HG02970 (cell line): Measurements from ENCODE around the gene GPRIN2.
"Not testable (repeated sequence)": the region's sequence is repeated elsewhere in the genome, so short reads cannot be mapped to it uniquely, and the experiment has no call there.

Experiments used
- ATAC-seq: cut with Tn5 transposase; IDR thresholded peaks from one replicate; pipeline ENCODE4 v1.9.1; 2021; ENCODE audit warnings: mild to moderate bottlenecking, moderate library complexity, moderate number of reproducible peaks; ENCODE audit not compliant: unreplicated experiment, low FRiP score

The GPRIN2 gene

GRCh38 chr10:46538717-46539426, 17.6 kb downstream of the GPRIN2 start:
- ATAC-seq = no peak

GRCh38 chr10:46538155-46538554, 18.3 kb downstream of the GPRIN2 start:
- no peak for ATAC-seq

GRCh38 chr10:46537309-46537708, 19.1 kb downstream of the GPRIN2 start:
- ATAC-seq = no peak

GRCh38 chr10:46536781-46537180, 19.7 kb downstream of the GPRIN2 start:
- ATAC-seq = no peak

GRCh38 chr10:46536171-46536570, 20.3 kb downstream of the GPRIN2 start:
- ATAC-seq = no peak

GRCh38 chr10:46534828-46535524, 21.5 kb downstream of the GPRIN2 start:
- ATAC-seq = no peak

- ATAC-seq = not testable (repeated sequence)
These were observed 24.2 kb downstream of the GPRIN2 start for GRCh38 chr10:46532256-46532655.

- no peak for ATAC-seq
These were observed 25.9 kb downstream of the GPRIN2 start for GRCh38 chr10:46530249-46531186.

- not testable (repeated sequence) for ATAC-seq
These were observed 26.7 kb downstream of the GPRIN2 start for GRCh38 chr10:46529742-46530141.

- no peak for ATAC-seq
These were observed 27.5 kb downstream of the GPRIN2 start for GRCh38 chr10:46528675-46529615.

GRCh38 chr10:46528171-46528671, 28.2 kb downstream of the GPRIN2 start:
- no peak for ATAC-seq

GRCh38 chr10:46527241-46527811, 29.1 kb downstream of the GPRIN2 start:
- no peak for ATAC-seq

GRCh38 chr10:46526682-46527038, 29.8 kb downstream of the GPRIN2 start:
- no peak for ATAC-seq

GRCh38 chr10:46525824-46526681, 30.4 kb downstream of the GPRIN2 start:
- no peak for ATAC-seq

- ATAC-seq = no peak
These were observed 31.2 kb downstream of the GPRIN2 start for GRCh38 chr10:46525177-46525823.

- ATAC-seq = no peak
These were observed 31.8 kb downstream of the GPRIN2 start for GRCh38 chr10:46524472-46525176.

- no peak for ATAC-seq
These were observed 32.4 kb downstream of the GPRIN2 start for GRCh38 chr10:46523962-46524471.
